SK-N-SH (cell line): ENCODE results near the gene RNASE8. TPM values are rescaled to one million over a fixed set of nuclear protein-coding genes. Genes with fewer than 3 reads are reported as not detected.

Source experiments
- CTCF ChIA-PET: fragments of 300-600, 350-600 bp; formaldehyde crosslinking; extraction: SDS; loops from one replicate; lab custom pipeline; 2021; lab: Yijun Ruan, JAX
- POLR2A ChIA-PET: fragments of 350-600 bp; sonication (Branson Sonifier 250); formaldehyde crosslinking; extraction: SDS; loops from one replicate; lab custom pipeline; 2020; ENCODE audit warnings: antibody characterized with exemption, inconsistent platforms; lab: Yijun Ruan, JAX
- DNase-seq: peaks from one replicate; pipeline ENCODE4 v3.0.0; 2012
- H2AFZ ChIP-seq: fragments of 200-600 bp; sonication (generic); 2 replicates; pipeline ENCODE4 v1.8.1; 2016; ENCODE audit warnings: antibody characterized with exemption, mild to moderate bottlenecking, low read depth
- H3F3A ChIP-seq: fragments of 200-600 bp; sonication (generic); replicated peaks from 2 replicates; pipeline ENCODE3; 2016; ENCODE audit warnings: antibody characterized with exemption, mild to moderate bottlenecking; ENCODE audit not compliant: insufficient read depth
- H3K27ac ChIP-seq, 2 experiments: fragments of 200-500 bp in 1 of 2; fragments of 200-600 bp in 1 of 2; sonication (Bioruptor generic) in 1 of 2; sonication (generic), shearing (Covaris generic) in 1 of 2; 2 replicates each; pipeline versions ENCODE4 v1.5.1 to v1.6.1; 2014 to 2016; ENCODE audit warnings: low read depth in 2 of 2, inconsistent platforms in 1 of 2, low read length in 1 of 2, mild to moderate bottlenecking in 1 of 2, mixed read lengths in 1 of 2
- H3K27me3 ChIP-seq: fragments of 200-600 bp; sonication (generic), shearing (Covaris generic); 2 replicates; pipeline ENCODE4 v1.6.1; 2016; ENCODE audit warnings: mixed run types; ENCODE audit not compliant: insufficient read depth
- H3K36me3 ChIP-seq, 2 experiments: fragments of 200-500 bp in 1 of 2; fragments of 200-600 bp in 1 of 2; sonication (Bioruptor generic) in 1 of 2; sonication (generic) in 1 of 2; replicated peaks in 1 of 2; 2 replicates each; pipeline versions ENCODE3 to v1.5.1; 2014 to 2016; ENCODE audit warnings: low read length in 1 of 2, mild to moderate bottlenecking in 1 of 2; ENCODE audit not compliant: insufficient read depth in 2 of 2, control insufficient read depth in 1 of 2
- H3K4me1 ChIP-seq, 2 experiments: fragments of 200-500 bp in 1 of 2; fragments of 200-600 bp in 1 of 2; sonication (Bioruptor generic) in 1 of 2; sonication (generic), shearing (Covaris generic) in 1 of 2; 2 replicates each; pipeline versions ENCODE4 v1.5.1 to v1.6.1; 2014 to 2016; ENCODE audit warnings: low read depth in 1 of 2, low read length in 1 of 2, mixed run types in 1 of 2; ENCODE audit not compliant: insufficient read depth in 2 of 2, control insufficient read depth in 1 of 2
- H3K4me2 ChIP-seq: fragments of 200-600 bp; sonication (generic), shearing (Covaris generic); 2 replicates; pipeline ENCODE4 v1.6.1; 2017; ENCODE audit warnings: mixed run types
- H3K4me3 ChIP-seq, 2 experiments: fragments of 200-500 bp in 1 of 2; fragments of 200-600 bp in 1 of 2; sonication (Bioruptor generic) in 1 of 2; sonication (generic), shearing (Covaris generic) in 1 of 2; 2 replicates each; pipeline versions ENCODE4 v1.5.1 to v1.8.1; 2014 to 2016; ENCODE audit warnings: low read depth in 2 of 2, inconsistent platforms in 1 of 2, low read length in 1 of 2, mild to moderate bottlenecking in 1 of 2, mixed read lengths in 1 of 2, moderate library complexity in 1 of 2
- H3K79me2 ChIP-seq: fragments of 200-600 bp; sonication (generic); 2 replicates; pipeline ENCODE4 v1.8.1; 2017; ENCODE audit warnings: mild to moderate bottlenecking; ENCODE audit not compliant: insufficient read depth
- H3K9ac ChIP-seq: fragments of 200-600 bp; sonication (generic); 2 replicates; pipeline ENCODE4 v1.6.1; 2017; ENCODE audit warnings: mixed run types
- H3K9me2 ChIP-seq: fragments of 200-600 bp; sonication (generic); 2 replicates; pipeline ENCODE4 v1.6.1; 2017; ENCODE audit warnings: mixed run types
- H3K9me3 ChIP-seq: fragments of 200-600 bp; sonication (generic); 2 replicates; pipeline ENCODE4 v1.6.1; 2017; ENCODE audit warnings: mixed run types, mild to moderate bottlenecking, moderate library complexity
- H4K20me1 ChIP-seq: fragments of 200-600 bp; sonication (generic); 2 replicates; pipeline ENCODE4 v1.6.1; 2017; ENCODE audit warnings: mild to moderate bottlenecking, mixed run types; ENCODE audit not compliant: insufficient read depth
- ELF1 ChIP-seq: IDR thresholded peaks from 2 replicates; pipeline ENCODE4 v1.4.0; 2012
- EP300 ChIP-seq, 2 experiments: IDR thresholded peaks; 2 replicates each; pipeline versions ENCODE4 v1.4.0 to v1.6.1; 2012; ENCODE audit warnings: borderline replicate concordance in 1 of 2, low read depth in 1 of 2, low read length in 1 of 2
- EZH2phosphoT487 ChIP-seq: fragments of 200-600 bp; sonication (generic); IDR thresholded peaks from 2 replicates; pipeline ENCODE4 v1.6.1; 2017; ENCODE audit warnings: low read depth, mixed run types, mild to moderate bottlenecking, antibody characterized with exemption, moderate library complexity, borderline replicate concordance
- FOXJ3 ChIP-seq: sonication (generic); formaldehyde crosslinking; IDR thresholded peaks from 2 replicates; pipeline ENCODE4 v1.5.1; 2020; ENCODE audit warnings: mild to moderate bottlenecking, missing genetic modification reagents
- GABPA ChIP-seq: IDR thresholded peaks from 2 replicates; pipeline ENCODE4 v1.4.0; 2012; ENCODE audit warnings: low read depth, mild to moderate bottlenecking
- GATA2 ChIP-seq: sonication (generic); formaldehyde crosslinking; IDR thresholded peaks from 2 replicates; pipeline ENCODE4 v1.5.0; 2020; ENCODE audit warnings: mild to moderate bottlenecking, missing genetic modification reagents
- IRF3 ChIP-seq: fragments of 150-350 bp; IDR thresholded peaks from 2 replicates; pipeline ENCODE4 v1.6.1; 2016; ENCODE audit warnings: mild to moderate bottlenecking, low read depth, low read length
- JUND ChIP-seq: IDR thresholded peaks from 2 replicates; pipeline ENCODE4 v1.4.0; 2012
- NFIC ChIP-seq: IDR thresholded peaks from 2 replicates; pipeline ENCODE4 v1.4.0; 2012; ENCODE audit warnings: borderline replicate concordance
- NRF1 ChIP-seq: IDR thresholded peaks from 2 replicates; pipeline ENCODE4 v1.6.1; 2012; ENCODE audit warnings: low read depth, mild to moderate bottlenecking, low read length
- PBX3 ChIP-seq: IDR thresholded peaks from 2 replicates; pipeline ENCODE4; 2012
- POLR2AphosphoS5 ChIP-seq: IDR thresholded peaks from 2 replicates; pipeline ENCODE4 v1.6.1; 2012; ENCODE audit warnings: low read depth, low read length
- RAD21 ChIP-seq: IDR thresholded peaks from 2 replicates; pipeline ENCODE4 v1.6.1; 2012; ENCODE audit warnings: mild to moderate bottlenecking, low read length
- REST ChIP-seq: IDR thresholded peaks from 2 replicates; pipeline ENCODE4 v1.6.1; 2012; ENCODE audit warnings: mild to moderate bottlenecking, low read depth, low read length, moderate library complexity
- RFX5 ChIP-seq: IDR thresholded peaks from 2 replicates; pipeline ENCODE4 v1.6.1; 2012; ENCODE audit warnings: mild to moderate bottlenecking, improper control_type of control experiment, low read length
- RXRA ChIP-seq: IDR thresholded peaks from 2 replicates; pipeline ENCODE4 v1.4.0; 2012; ENCODE audit warnings: low read depth, mild to moderate bottlenecking, borderline replicate concordance
- TEAD4 ChIP-seq: IDR thresholded peaks from 2 replicates; pipeline ENCODE4 v1.4.0; 2012; ENCODE audit warnings: mild to moderate bottlenecking, borderline replicate concordance; ENCODE audit not compliant: insufficient read depth
- USF2 ChIP-seq: fragments of 150-350 bp; IDR thresholded peaks from 2 replicates; pipeline ENCODE4 v1.6.1; 2017; ENCODE audit warnings: antibody characterized with exemption, low read length, low read depth, borderline replicate concordance
- ZBTB33 ChIP-seq: IDR thresholded peaks from 2 replicates; pipeline ENCODE4 v1.4.0; 2012; ENCODE audit warnings: low read depth, borderline replicate concordance
- WGBS: methylation state at CpG from one replicate; pipeline ENCODE4 v1.1.6; 2017; ENCODE audit warnings: low lambda C conversion rate; 5-methylcytosine and 5-hydroxymethylcytosine counted together
- polyA plus RNA-seq, 3 experiments: library from polyadenylated mRNA; depleted of rRNA; stranded (reverse); fragments of >200 nt; gene quantifications; 2 replicates each; pipeline ENCODE4 v1.2.3, GENCODE V29; 2012

Gene RNASE8
- polyA plus RNA-seq, 1 of the 3 experiments (the other 2 are of a cell fraction), result not detected

- no peak for TF ChIP-seq POLR2AphosphoS5
- TF ChIP-seq GATA2 (CRISPR knock-in tag), result no peak
- TF ChIP-seq RFX5, result no peak
- no peak for TF ChIP-seq GABPA
- no peak for TF ChIP-seq RXRA
- TF ChIP-seq ELF1, result no peak
- no peak for TF ChIP-seq IRF3
- TF ChIP-seq NRF1, result peak; percentile 17; the same call in 1 of the 2 replicates
- peak; percentile 86 for TF ChIP-seq PBX3
- no peak for TF ChIP-seq NFIC
These were observed 42.8 kb upstream of the RNASE8 start (continued) for GRCh38 chr14:21014761-21015190.

GRCh38 chr14:21015312-21015711, 42.3 kb upstream of the RNASE8 start:
- H2AFZ ChIP-seq, result no peak overlapping the region
- WGBS, result 73% methylated on average over 6 of the region's 6 CpGs
- H3K27ac ChIP-seq, result no peak overlapping the region
- POLR2A ChIA-PET, result interaction anchor here (1.0 to 2.1 kb wide), 10 partner anchors 9 to 89 kb away, joined by 3 to 15 read pairs (median 5); partner anchors contain the start of genes ARHGEF40 and NDRG2
- H3F3A ChIP-seq, result no peaks in the 10 kb centered on the region
- H3K27me3 ChIP-seq, result peaks cover 15% of the 10 kb centered on the region
- H3K9ac ChIP-seq, result no peak overlapping the region
- no peak overlapping the region for H3K4me3 ChIP-seq
- no peaks in the 10 kb centered on the region for H3K79me2 ChIP-seq
- no peaks in the 10 kb centered on the region for H4K20me1 ChIP-seq
- H3K9me2 ChIP-seq, result no peaks in the 10 kb centered on the region
- no peaks in the 10 kb centered on the region; a peak in 1 of 4 replicates for H3K4me1 ChIP-seq
- no peaks in the 10 kb centered on the region for H3K9me3 ChIP-seq
- CTCF ChIA-PET, result interaction anchor here (0.6 to 18.2 kb wide), 47 partner anchors 9 to 634 kb away, joined by 3 to 555 read pairs (median 7); partner anchors contain the start of genes ARHGEF40, NDRG2, RNASE13 and RNASE7
- no peaks in the 10 kb centered on the region for H3K36me3 ChIP-seq
- DNase-seq, result no peak
- H3K4me2 ChIP-seq, result no peak overlapping the region
- no peak for TF ChIP-seq USF2
- TF ChIP-seq PBX3, result no peak
- no peak for TF ChIP-seq JUND
- no peak for TF ChIP-seq EZH2phosphoT487
- no peak for TF ChIP-seq FOXJ3 (CRISPR knock-in tag)
- no peak for TF ChIP-seq POLR2AphosphoS5
- no peak for TF ChIP-seq NRF1
- TF ChIP-seq RAD21, result no peak
- no peak for TF ChIP-seq ZBTB33
- TF ChIP-seq EP300 (IDR thresholded peaks at IDR 0.05; ENCODE audit: borderline replicate concordance in 1 of 2, low read depth in 1 of 2, low read length in 1 of 2), result no peak
- TF ChIP-seq REST, result no peak
- TF ChIP-seq TEAD4, result no peak
- TF ChIP-seq IRF3, result no peak
- no peak for TF ChIP-seq GABPA
